HCT116 (cell line): ENCODE results near the gene DLG5. TPM values are rescaled to one million over a fixed set of nuclear protein-coding genes. Genes with fewer than 3 reads are reported as not detected.

Source experiments
- ATAC-seq: fragments of 200-7000 bp; cut with Tn5 transposase; 2 replicates; pipeline ENCODE4 v1.9.1; 2020; ENCODE audit warnings: mild to moderate bottlenecking, moderate library complexity
- BruUV-seq: library from RNA; stranded (reverse); fragments of 400-500 nt; replicated peaks from 2 replicates; lab custom pipeline; 2021; lab: Mats Ljungman, UMichigan
- CTCF ChIA-PET: fragments of 300-600 bp; sonication (Branson Sonifier 250); formaldehyde crosslinking; loops from one replicate; lab custom pipeline; 2021; ENCODE audit warnings: antibody characterized with exemption; lab: Charles Lee
- POLR2A ChIA-PET: fragments of 300-600, 350-600 bp; sonication (Branson Sonifier 250); formaldehyde crosslinking; loops from one replicate; lab custom pipeline; 2021; ENCODE audit warnings: antibody characterized with exemption; lab: Charles Lee
- RAD21 ChIA-PET, 2 experiments: fragments of 300-600 bp; sonication (Branson Sonifier 250); formaldehyde crosslinking; loops; one replicate each; lab custom pipeline; 2023; ENCODE audit warnings: low total read pairs in 2 of 2; ENCODE audit not compliant: uncharacterized antibody in 2 of 2, unreplicated experiment in 2 of 2, low non-redundant PET in 1 of 2; lab: Charles Lee
- DNase-seq: peaks from one replicate; pipeline ENCODE4 v3.0.0-alpha.2; 2010; ENCODE audit warnings: low read depth, low spot score
- H2AFZ ChIP-seq: fragments of 200-600 bp; shearing (Covaris generic), sonication (generic); 2 replicates; pipeline ENCODE4 v1.6.1; 2017; ENCODE audit warnings: low read depth, mixed run types, mixed read lengths, antibody characterized with exemption, low read length; ENCODE audit not compliant: poor library complexity, severe bottlenecking
- H3K27ac ChIP-seq: 2 replicates; pipeline ENCODE4 v1.5.1; 2012; ENCODE audit warnings: low read depth, low read length
- H3K27me3 ChIP-seq: fragments of 200-600 bp; sonication (generic); 2 replicates; pipeline ENCODE4 v1.6.1; 2016; ENCODE audit warnings: mixed run types, low read length, mixed read lengths; ENCODE audit not compliant: insufficient read depth
- H3K36me3 ChIP-seq, 2 experiments: fragments of 200-500 bp in 1 of 2; fragments of 200-600 bp in 1 of 2; sonication (Bioruptor generic) in 1 of 2; sonication (generic) in 1 of 2; 2 replicates each; pipeline versions ENCODE4 v1.5.1 to v1.6.1; 2014 to 2016; ENCODE audit warnings: low read length in 2 of 2, inconsistent platforms in 1 of 2, mixed read lengths in 1 of 2, mixed run types in 1 of 2; ENCODE audit not compliant: insufficient read depth in 2 of 2, control insufficient read depth in 1 of 2
- H3K4me1 ChIP-seq, 2 experiments: fragments of 200-600 bp in 1 of 2; sonication (generic) in 1 of 2; 2 replicates each; pipeline versions ENCODE4 v1.5.1 to v1.6.1; 2012 to 2017; ENCODE audit warnings: low read length in 2 of 2, inconsistent platforms in 1 of 2, mild to moderate bottlenecking in 1 of 2, mixed read lengths in 1 of 2, mixed run types in 1 of 2, moderate library complexity in 1 of 2; ENCODE audit not compliant: insufficient read depth in 2 of 2, control insufficient read depth in 1 of 2
- H3K4me2 ChIP-seq: fragments of 200-600 bp; sonication (generic); 2 replicates; pipeline ENCODE4 v1.6.1; 2017; ENCODE audit warnings: mixed run types, low read length, mixed read lengths
- H3K4me3 ChIP-seq, 2 experiments: fragments of 200-600 bp in 1 of 2; sonication (generic) in 1 of 2; replicated peaks in 1 of 2; 2 replicates each; pipeline ENCODE4 v1.5.1; 2011 to 2016; ENCODE audit warnings: low read length in 2 of 2, control low read depth in 1 of 2, low read depth in 1 of 2, mild to moderate bottlenecking in 1 of 2, mixed read lengths in 1 of 2, mixed run types in 1 of 2
- H3K79me2 ChIP-seq: fragments of 200-600 bp; sonication (generic); 2 replicates; pipeline ENCODE4 v1.6.1; 2017; ENCODE audit warnings: mild to moderate bottlenecking, mixed run types, low read length, moderate library complexity, mixed read lengths; ENCODE audit not compliant: insufficient read depth
- H3K9ac ChIP-seq: fragments of 200-600 bp; sonication (generic); 2 replicates; pipeline ENCODE4 v1.6.1; 2016; ENCODE audit warnings: low read length, mixed read lengths
- H3K9me2 ChIP-seq: fragments of 200-600 bp; sonication (generic), shearing (Covaris generic); 2 replicates; pipeline ENCODE4 v1.6.1; 2017; ENCODE audit warnings: mixed run types, mild to moderate bottlenecking, moderate library complexity; ENCODE audit not compliant: insufficient read depth
- H3K9me3 ChIP-seq, 2 experiments: fragments of 200-500 bp in 1 of 2; fragments of 200-600 bp in 1 of 2; sonication (Bioruptor generic) in 1 of 2; sonication (generic) in 1 of 2; 2 replicates each; pipeline ENCODE4 v1.6.1; 2014 to 2017; ENCODE audit warnings: low read length in 2 of 2, mixed read lengths in 2 of 2, inconsistent platforms in 1 of 2, low read depth in 1 of 2, mild to moderate bottlenecking in 1 of 2, mixed run types in 1 of 2, moderate library complexity in 1 of 2; ENCODE audit not compliant: control insufficient read depth in 1 of 2, insufficient read depth in 1 of 2
- H4K20me1 ChIP-seq: fragments of 200-600 bp; sonication (generic), shearing (Covaris generic); 2 replicates; pipeline ENCODE4 v1.6.1; 2017; ENCODE audit warnings: mixed run types, mild to moderate bottlenecking, moderate library complexity; ENCODE audit not compliant: insufficient read depth
- CBX3 ChIP-seq: IDR thresholded peaks from 2 replicates; pipeline ENCODE4 v1.6.1; 2012; ENCODE audit warnings: low read depth
- CEBPB ChIP-seq: IDR thresholded peaks from 2 replicates; pipeline ENCODE4 v1.6.1; 2012; ENCODE audit warnings: low read depth
- EGR1 ChIP-seq: IDR thresholded peaks from 2 replicates; pipeline ENCODE4 v1.6.1; 2012; ENCODE audit warnings: low read depth
- ELF1 ChIP-seq: IDR thresholded peaks from 2 replicates; pipeline ENCODE4 v1.6.1; 2012; ENCODE audit warnings: low read depth, borderline replicate concordance
- EZH2 ChIP-seq: fragments of 200-600 bp; sonication (generic); IDR thresholded peaks from 2 replicates; pipeline ENCODE4 v1.6.1; 2017; ENCODE audit warnings: antibody characterized with exemption, mixed run types
- EZH2phosphoT487 ChIP-seq: fragments of 200-600 bp; IDR thresholded peaks from 2 replicates; pipeline ENCODE4 v1.6.1; 2018; ENCODE audit warnings: antibody characterized with exemption, borderline replicate concordance
- JUND ChIP-seq: IDR thresholded peaks from 2 replicates; pipeline ENCODE4 v1.6.1; 2012
- POLR2A ChIP-seq: IDR thresholded peaks from 2 replicates; pipeline ENCODE4 v1.7.0; 2011; ENCODE audit warnings: borderline replicate concordance; ENCODE audit not compliant: insufficient read depth, insufficient read length; ENCODE audit errors: extremely low read depth
- RAD21 ChIP-seq: IDR thresholded peaks from 2 replicates; pipeline ENCODE4 v1.6.1; 2012; ENCODE audit warnings: low read depth, mild to moderate bottlenecking
- SIN3A ChIP-seq: IDR thresholded peaks from 2 replicates; pipeline ENCODE4 v1.6.1; 2012; ENCODE audit warnings: low read depth
- SP1 ChIP-seq: IDR thresholded peaks from 2 replicates; pipeline ENCODE4 v1.6.1; 2012; ENCODE audit warnings: low read depth
- SRF ChIP-seq: IDR thresholded peaks from 2 replicates; pipeline ENCODE4 v1.6.1; 2012; ENCODE audit warnings: low read depth
- TCF7L2 ChIP-seq: IDR thresholded peaks from 2 replicates; pipeline ENCODE4 v1.7.0; 2011; ENCODE audit warnings: borderline replicate concordance, inconsistent platforms; ENCODE audit not compliant: insufficient read depth, insufficient read length; ENCODE audit errors: extremely low read depth
- ZFX ChIP-seq: fragments of 450-650 bp; IDR thresholded peaks from 2 replicates; pipeline ENCODE4 v1.6.1; 2017
- ZNF274 ChIP-seq: fragments of 200-500 bp; sonication (Bioruptor generic); IDR thresholded peaks from 2 replicates; pipeline ENCODE4 v1.6.1; 2014; ENCODE audit warnings: mild to moderate bottlenecking, low read depth, low read length, inconsistent platforms
- intact Hi-C: fragments of 100-400 bp; cut with micrococcal nuclease; formaldehyde crosslinking; loops from 2 replicates; pipeline ENCODE4 v1.10.0; 2022
- total RNA-seq: library from RNA; stranded (reverse); gene quantifications from one replicate; pipeline ENCODE4 v1.2.1, GENCODE V29; 2021; ENCODE audit not compliant: unreplicated experiment
- TF ChIP-seq, protein P1 (sequence below): IDR thresholded peaks from 2 replicates; pipeline ENCODE4 v1.6.1; 2012
- TF ChIP-seq, protein P2 (sequence below): IDR thresholded peaks from 2 replicates; pipeline ENCODE4 v1.6.1; 2012; ENCODE audit warnings: low read depth

The DLG5 gene
- total RNA-seq, 1 experiment from 2014 or later, result 44.8 TPM

- Histone ChIP-seq H3K9me3 (no peaks in the 10 kb centered on the region), H3K27ac (no peak overlapping the region), H3K27me3 (no peaks in the 10 kb centered on the region), H3K4me1 (no peaks in the 10 kb centered on the region), H3K4me2 (no peak overlapping the region), H3K9me2 (no peaks in the 10 kb centered on the region), H3K79me2 (no peaks in the 10 kb centered on the region), H4K20me1 (no peaks in the 10 kb centered on the region), H3K9ac (no peak overlapping the region), H3K36me3 (peaks cover 0 to 3% of the 10 kb centered on the region in 2 experiments; a peak in 2 of 4 replicates), H2AFZ (no peak overlapping the region), H3K4me3 (no peak overlapping the region)
- ATAC-seq (no peak), DNase-seq (no peak)
- ChIA-PET CTCF (no interaction called here), RAD21 (no interaction called here), POLR2A (no interaction called here)
- BruUV-seq, result no TSS peak
- intact Hi-C loops, result no loop called here
- TF ChIP-seq SP1 (no peak), SIN3A (no peak), ZFX (no peak), EGR1 (no peak), ELF1 (no peak), SRF (no peak), CBX3 (no peak), CEBPB (no peak), RAD21 (no peak), TCF7L2 (no peak), ZNF274 (no peak), POLR2A (no peak), JUND (no peak), EZH2phosphoT487 (no peak), EZH2 (no peak)
- TF ChIP-seq, protein P1, sequence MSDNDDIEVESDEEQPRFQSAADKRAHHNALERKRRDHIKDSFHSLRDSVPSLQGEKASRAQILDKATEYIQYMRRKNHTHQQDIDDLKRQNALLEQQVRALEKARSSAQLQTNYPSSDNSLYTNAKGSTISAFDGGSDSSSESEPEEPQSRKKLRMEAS, result no peak
- TF ChIP-seq, protein P2, sequence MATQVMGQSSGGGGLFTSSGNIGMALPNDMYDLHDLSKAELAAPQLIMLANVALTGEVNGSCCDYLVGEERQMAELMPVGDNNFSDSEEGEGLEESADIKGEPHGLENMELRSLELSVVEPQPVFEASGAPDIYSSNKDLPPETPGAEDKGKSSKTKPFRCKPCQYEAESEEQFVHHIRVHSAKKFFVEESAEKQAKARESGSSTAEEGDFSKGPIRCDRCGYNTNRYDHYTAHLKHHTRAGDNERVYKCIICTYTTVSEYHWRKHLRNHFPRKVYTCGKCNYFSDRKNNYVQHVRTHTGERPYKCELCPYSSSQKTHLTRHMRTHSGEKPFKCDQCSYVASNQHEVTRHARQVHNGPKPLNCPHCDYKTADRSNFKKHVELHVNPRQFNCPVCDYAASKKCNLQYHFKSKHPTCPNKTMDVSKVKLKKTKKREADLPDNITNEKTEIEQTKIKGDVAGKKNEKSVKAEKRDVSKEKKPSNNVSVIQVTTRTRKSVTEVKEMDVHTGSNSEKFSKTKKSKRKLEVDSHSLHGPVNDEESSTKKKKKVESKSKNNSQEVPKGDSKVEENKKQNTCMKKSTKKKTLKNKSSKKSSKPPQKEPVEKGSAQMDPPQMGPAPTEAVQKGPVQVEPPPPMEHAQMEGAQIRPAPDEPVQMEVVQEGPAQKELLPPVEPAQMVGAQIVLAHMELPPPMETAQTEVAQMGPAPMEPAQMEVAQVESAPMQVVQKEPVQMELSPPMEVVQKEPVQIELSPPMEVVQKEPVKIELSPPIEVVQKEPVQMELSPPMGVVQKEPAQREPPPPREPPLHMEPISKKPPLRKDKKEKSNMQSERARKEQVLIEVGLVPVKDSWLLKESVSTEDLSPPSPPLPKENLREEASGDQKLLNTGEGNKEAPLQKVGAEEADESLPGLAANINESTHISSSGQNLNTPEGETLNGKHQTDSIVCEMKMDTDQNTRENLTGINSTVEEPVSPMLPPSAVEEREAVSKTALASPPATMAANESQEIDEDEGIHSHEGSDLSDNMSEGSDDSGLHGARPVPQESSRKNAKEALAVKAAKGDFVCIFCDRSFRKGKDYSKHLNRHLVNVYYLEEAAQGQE, result no peak
Observed at GRCh38 chr10:77791506-77791905, 135.0 kb downstream of the DLG5 start.
